SU-DHL-6 (cell line): ENCODE data around the gene RGS19.

Source experiments
- H2AFZ ChIP-seq: fragments of 200-600 bp; sonication (generic); 2 replicates; pipeline ENCODE4 v1.6.1; 2014; ENCODE audit warnings: low read depth, mild to moderate bottlenecking, moderate library complexity, mixed read lengths, antibody characterized with exemption, low read length; ENCODE audit not compliant: severe bottlenecking
- H3F3A ChIP-seq: fragments of 200-600 bp; shearing (Covaris generic); 2 replicates; pipeline ENCODE4 v1.6.0; 2016; ENCODE audit warnings: antibody characterized with exemption, mild to moderate bottlenecking; ENCODE audit not compliant: insufficient read depth
- H3K27ac ChIP-seq: fragments of 200-600 bp; sonication (generic); 2 replicates; pipeline ENCODE4 v1.5.1; 2016; ENCODE audit warnings: low read depth, mild to moderate bottlenecking, low read length, moderate library complexity, mixed read lengths
- H3K27me3 ChIP-seq: fragments of 200-600 bp; sonication (generic), shearing (Covaris generic); 2 replicates; pipeline ENCODE4 v1.6.0; 2014; ENCODE audit warnings: mild to moderate bottlenecking, low read length
- H3K36me3 ChIP-seq: fragments of 200-600 bp; sonication (generic); 2 replicates; pipeline ENCODE4 v1.6.1; 2014; ENCODE audit warnings: mild to moderate bottlenecking, low read length, mixed read lengths
- H3K4me2 ChIP-seq: fragments of 300-600, 200-600 bp; shearing (Covaris generic), sonication (generic); 2 replicates; pipeline ENCODE4 v1.6.0; 2014; ENCODE audit warnings: low read length, low read depth, mild to moderate bottlenecking; ENCODE audit not compliant: poor library complexity, severe bottlenecking
- H3K4me3 ChIP-seq: fragments of 200-600 bp; sonication (generic); 2 replicates; pipeline ENCODE4 v1.5.1; 2014; ENCODE audit warnings: antibody characterized with exemption, low read length, mild to moderate bottlenecking, mixed read lengths; ENCODE audit not compliant: insufficient read depth, poor library complexity, severe bottlenecking
- H3K79me2 ChIP-seq: fragments of 200-600 bp; sonication (generic); 2 replicates; pipeline ENCODE4 v1.6.1; 2014; ENCODE audit warnings: mild to moderate bottlenecking, low read length, moderate library complexity; ENCODE audit not compliant: insufficient read depth
- H3K9ac ChIP-seq: fragments of 200-600 bp; sonication (generic); 2 replicates; pipeline ENCODE4 v1.7.0; 2014; ENCODE audit warnings: mild to moderate bottlenecking, low read length
- H3K9me2 ChIP-seq: fragments of 200-600 bp; sonication (generic); replicated peaks from 2 replicates; pipeline ENCODE4 v1.6.1; 2014; ENCODE audit warnings: low read length; ENCODE audit not compliant: insufficient read depth
- H3K9me3 ChIP-seq: fragments of 200-600 bp; sonication (generic); 2 replicates; pipeline ENCODE4 v1.6.1; 2014; ENCODE audit warnings: low read length, mixed read lengths; ENCODE audit not compliant: insufficient read depth
- H4K20me1 ChIP-seq: fragments of 200-600 bp; sonication (generic); 2 replicates; pipeline ENCODE4 v1.6.1; 2014; ENCODE audit warnings: low read depth, mild to moderate bottlenecking, antibody characterized with exemption, low read length, moderate library complexity, mixed read lengths
- CTCF ChIP-seq: fragments of 200-600 bp; sonication (generic); IDR thresholded peaks from one replicate; pipeline ENCODE4 v1.5.1; 2017; ENCODE audit warnings: antibody characterized with exemption, mild to moderate bottlenecking, low read length, moderate library complexity; ENCODE audit not compliant: insufficient read depth, poor library complexity, severe bottlenecking
- EZH2phosphoT487 ChIP-seq: fragments of 200-600 bp; sonication (generic), shearing (Covaris generic); conservative IDR thresholded peaks from 2 replicates; pipeline ENCODE4 v1.6.1; 2018; ENCODE audit warnings: mild to moderate bottlenecking, antibody characterized with exemption, low read length, moderate library complexity, mixed read lengths

Gene RGS19

GRCh38 chr20:64024141-64024990, 55.0 kb downstream of the RGS19 start:
- Histone ChIP-seq H3K9me3 (no peaks in the 10 kb centered on the region), H3K36me3 (no peaks in the 10 kb centered on the region), H4K20me1 (no peaks in the 10 kb centered on the region), H3K4me3 (no peak overlapping the region), H3K9me2 (no peaks in the 10 kb centered on the region), H3K4me2 (no peak overlapping the region), H3K27me3 (no peaks in the 10 kb centered on the region), H3F3A (no peaks in the 10 kb centered on the region), H3K27ac (no peak overlapping the region), H3K9ac (no peak overlapping the region), H3K79me2 (no peaks in the 10 kb centered on the region), H2AFZ (no peak overlapping the region)
- TF ChIP-seq CTCF (no peak), EZH2phosphoT487 (no peak)

GRCh38 chr20:64023361-64024140, 55.8 kb downstream of the RGS19 start:
- no peak overlapping the region for H2AFZ ChIP-seq
- no peaks in the 10 kb centered on the region for H3K79me2 ChIP-seq
- no peak overlapping the region for H3K4me2 ChIP-seq
- H3K27me3 ChIP-seq, result no peaks in the 10 kb centered on the region
- TF ChIP-seq CTCF, result no peak
- no peak overlapping the region for H3K4me3 ChIP-seq
- no peaks in the 10 kb centered on the region for H3K9me2 ChIP-seq
- H3F3A ChIP-seq, result no peaks in the 10 kb centered on the region
- H3K9ac ChIP-seq, result no peak overlapping the region
- no peaks in the 10 kb centered on the region for H3K36me3 ChIP-seq
- no peaks in the 10 kb centered on the region for H4K20me1 ChIP-seq
- no peak overlapping the region for H3K27ac ChIP-seq
- H3K9me3 ChIP-seq, result no peaks in the 10 kb centered on the region
